ENCODE data around the gene ZNF37A.
"Not testable (repeated sequence)": the region's sequence is repeated elsewhere in the genome, so short reads cannot be mapped to it uniquely, and the experiment has no call there.

Gene ZNF37A

GRCh38 chr10:38150891-38151463 is 56.8 kb downstream of the ZNF37A start:
- DNase-seq (ENCODE audit: low spot score): not testable (repeated sequence)

DNA sequence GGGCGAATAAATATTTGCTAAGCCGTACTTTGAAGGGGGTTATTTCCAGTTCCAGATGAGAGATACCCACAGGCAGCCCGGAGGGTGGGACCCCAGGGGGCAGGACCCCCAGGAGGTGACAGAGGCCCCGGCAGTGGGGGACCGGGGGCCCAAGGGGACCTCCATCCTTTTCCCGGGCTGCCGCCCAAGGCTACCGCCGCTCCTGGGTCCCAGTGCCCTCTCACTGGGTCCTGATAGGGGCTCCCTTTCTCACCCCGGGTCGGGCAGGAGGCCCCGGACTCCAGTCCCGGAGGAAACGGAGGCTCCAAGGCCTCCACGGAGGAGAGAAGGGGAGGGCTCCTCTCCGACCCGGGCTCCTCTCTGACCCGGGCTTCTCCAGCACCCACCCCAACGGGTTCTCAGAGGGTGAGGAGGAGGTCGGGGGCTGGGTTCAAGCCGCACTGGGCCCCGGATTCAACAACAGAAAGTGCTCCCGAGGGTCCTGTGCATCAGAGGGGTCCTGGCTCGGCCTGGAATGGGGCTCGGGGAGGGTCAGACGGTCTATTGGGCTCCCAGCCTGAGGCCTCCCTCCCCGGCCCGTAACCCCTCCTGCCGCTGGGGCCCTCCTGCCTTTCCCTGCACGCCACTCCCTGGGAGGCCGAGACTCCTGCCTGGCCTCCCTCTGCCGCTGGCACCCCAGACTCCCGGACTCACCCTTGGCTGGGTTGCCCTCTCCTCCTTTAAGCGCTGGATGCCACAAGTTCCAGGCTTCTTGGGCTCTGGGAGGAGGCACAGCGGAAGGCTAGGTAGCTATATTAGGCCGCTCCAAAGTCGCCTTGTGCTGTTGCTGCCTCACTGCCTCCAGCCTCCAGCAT is 62.5 kb downstream of the ZNF37A start:
- DNase-seq (ENCODE audit: low spot score): no peak

DNA sequence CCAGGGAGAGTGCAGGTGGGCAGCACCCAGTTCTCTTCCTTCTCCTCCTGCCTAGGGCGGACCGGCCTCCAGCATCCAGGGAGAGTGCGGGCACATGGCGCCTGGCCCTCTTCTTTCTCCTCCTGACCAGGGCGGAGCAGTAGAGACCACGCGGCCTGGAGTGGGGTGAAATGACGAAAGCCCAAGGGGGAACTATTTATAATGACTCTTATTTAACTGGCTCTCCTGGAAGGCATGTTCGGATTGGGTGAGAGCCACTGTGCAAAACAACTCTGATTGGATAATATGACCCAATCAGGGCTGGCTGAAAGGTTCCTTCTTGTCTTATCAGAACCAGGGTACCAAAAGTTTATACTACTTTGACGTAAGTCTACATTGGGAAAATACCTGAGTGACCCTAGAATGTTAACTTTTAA is 63.1 kb downstream of the ZNF37A start:
- no peak for DNase-seq (ENCODE audit: low spot score)

- DNase-seq (ENCODE audit: low spot score): no peak
Measured at GRCh38 chr10:38159004-38159403, 64.9 kb downstream of the ZNF37A start.

DNA sequence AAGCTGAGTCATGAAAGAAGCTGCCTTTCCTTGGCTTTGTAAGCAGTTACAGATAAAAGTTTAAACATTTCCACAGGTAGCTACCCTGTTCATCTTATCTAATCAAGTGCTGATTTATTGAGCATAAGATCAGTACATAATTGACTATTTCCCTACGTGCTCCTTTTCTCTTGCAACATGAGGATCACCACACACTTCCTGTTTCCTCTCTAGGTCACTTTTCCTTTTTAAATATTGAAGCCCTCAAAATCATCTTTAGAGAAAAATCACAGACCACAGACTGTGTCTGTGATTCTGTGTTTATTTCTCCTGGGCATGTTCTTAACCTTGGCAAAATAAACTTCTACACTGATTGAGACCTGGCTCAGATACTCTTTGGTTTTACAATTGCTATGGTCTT is 69.5 kb downstream of the ZNF37A start:
- no peak for DNase-seq (ENCODE audit: low spot score)

- DNase-seq (ENCODE audit: low spot score): no peak
Measured at GRCh38 chr10:38174336-38174735, 80.2 kb downstream of the ZNF37A start.

GRCh38 chr10:38184477-38184876 is 90.3 kb downstream of the ZNF37A start:
- no peak for DNase-seq (ENCODE audit: low spot score)

All from hematopoietic multipotent progenitor cell treated with erythropoietin and hydrocortisone succinate and interleukin-3 and kit ligand, for 17 days (in vitro differentiated cells).